Measurements from ENCODE around the gene IL4. TPM values are rescaled to one million over a fixed set of nuclear protein-coding genes. Genes with fewer than 3 reads are reported as not detected.

The IL4 gene
- total and polyA plus RNA-seq, 9 of the 15 experiments (the other 6 are each of a cell fraction or from before 2014, with no cell fraction given): 0.22 to 0.62 TPM; not detected in 7

- no peaks in the 10 kb centered on the region for H3K9me3 ChIP-seq (replicated peaks; ENCODE audit: control insufficient read depth, insufficient read depth, low read depth, low read length)
- no TSS peak for BruUV-seq (replicated peaks)
- in situ Hi-C loops (cut with MboI): no loop called here
- CTCF ChIA-PET (ENCODE audit: low intra/inter-chr PET ratio): no interaction called here
- ATAC-seq: no peak
- H3K27ac ChIP-seq (ENCODE audit: extremely low read depth, low read depth, low read length): no peak overlapping the region
- intact Hi-C loops (cut with micrococcal nuclease): no loop called here
- no peaks in the 10 kb centered on the region for H3K27me3 ChIP-seq (ENCODE audit: control insufficient read depth in 2 of 2, insufficient read depth in 2 of 2, low read length in 2 of 2)
- H3K9ac ChIP-seq (ENCODE audit: insufficient read depth in 1 of 2, low read depth in 2 of 2, low read length in 2 of 2): no peak overlapping the region
- H3K79me2 ChIP-seq (ENCODE audit: control insufficient read depth, insufficient read depth, low read length): no peaks in the 10 kb centered on the region
- H3K9me1 ChIP-seq (ENCODE audit: control insufficient read depth, insufficient read depth, low read length): no peaks in the 10 kb centered on the region
- H3K4me2 ChIP-seq (ENCODE audit: insufficient read depth, low read length): no peak overlapping the region
- 95% methylated on average over 3 of the region's 3 CpGs for WGBS (ENCODE audit: insufficient coverage, low coverage, missing lambda C conversion rate)
- no peak for DNase-seq (ENCODE audit: extremely low read depth in 1 of 4, low spot score in 3 of 4)
- POLR2A ChIA-PET: interaction anchor here (0.9 to 1.7 kb wide), 3 partner anchors 9 to 15 kb away, joined by 3 to 8 read pairs (median 5); no protein-coding TSS in a partner anchor
- H3K4me1 ChIP-seq (replicated peaks in 1 of 2; ENCODE audit: control insufficient read depth in 2 of 2, insufficient read depth in 2 of 2, low read length in 2 of 2): peaks cover 4 to 15% of the 10 kb centered on the region in 2 experiments; a peak in 4 of 5 replicates
- H4K20me1 ChIP-seq (replicated peaks; ENCODE audit: control insufficient read depth, insufficient read depth, low read length): no peaks in the 10 kb centered on the region
- no peaks in the 10 kb centered on the region for H3K36me3 ChIP-seq (ENCODE audit: control insufficient read depth, insufficient read depth, low read length)
- H3K4me3 ChIP-seq: no peak overlapping the region
- TF ChIP-seq ESRRA (IDR thresholded peaks at IDR 0.05; ENCODE audit: borderline replicate concordance, low read depth) (no peak), ZNF589 (CRISPR knock-in tag; IDR thresholded peaks at IDR 0.05; ENCODE audit: low read depth) (no peak), EHMT2 (IDR thresholded peaks at IDR 0.05) (no peak), SRSF3 (IDR thresholded peaks at IDR 0.05; ENCODE audit: insufficient read depth, low read length) (no peak), C11orf30 (IDR thresholded peaks at IDR 0.05; ENCODE audit: low read depth) (no peak), ZNF140 (CRISPR knock-in tag; IDR thresholded peaks at IDR 0.05) (no peak), ETS1 (conservative IDR thresholded peaks at IDR 0.05; ENCODE audit: control insufficient read depth, low read depth, low read length) (no peak), ZNF507 (tag; conservative IDR thresholded peaks at IDR 0.05) (no peak), THRAP3 (IDR thresholded peaks at IDR 0.05; ENCODE audit: borderline replicate concordance) (no peak), SMAD3 (CRISPR knock-in tag; conservative IDR thresholded peaks at IDR 0.05) (no peak), MLLT1 (IDR thresholded peaks at IDR 0.05) (no peak), ARID2 (IDR thresholded peaks at IDR 0.05) (no peak), ZSCAN29 (IDR thresholded peaks at IDR 0.05) (no peak), FOXO4 (CRISPR knock-in tag; IDR thresholded peaks at IDR 0.05) (no peak), SIRT6 (IDR thresholded peaks at IDR 0.05; ENCODE audit: low read depth, low read length) (no peak), NCOA6 (IDR thresholded peaks at IDR 0.05) (no peak), CBX5 (IDR thresholded peaks at IDR 0.05; ENCODE audit: borderline replicate concordance, low read depth) (no peak), CBX8 (IDR thresholded peaks at IDR 0.05; ENCODE audit: borderline replicate concordance, extremely low read depth, low read depth, low read length, poor library complexity, severe bottlenecking) (no peak)
- H2AFZ ChIP-seq (ENCODE audit: low read depth, low read length): no peak overlapping the region
- FAIRE-seq: no peak
Observed at GRCh38 chr5:132690156-132690555, 16.4 kb downstream of the IL4 start.

All from K562 (cell line).